GM19240 (cell line): ENCODE data around the gene PRKG1.

ENCODE experiments used
- DNase-seq: peaks from one replicate; pipeline ENCODE4 v3.0.0; 2011; ENCODE audit warnings: low spot score; ENCODE audit not compliant: insufficient read length

Gene PRKG1

GRCh38 chr10:51694086-51694768 lies 619.9 kb downstream of the PRKG1 start:
- no peak for DNase-seq

- DNase-seq, result no peak
Measured at GRCh38 chr10:51696251-51696650, 622.0 kb downstream of the PRKG1 start.

DNA sequence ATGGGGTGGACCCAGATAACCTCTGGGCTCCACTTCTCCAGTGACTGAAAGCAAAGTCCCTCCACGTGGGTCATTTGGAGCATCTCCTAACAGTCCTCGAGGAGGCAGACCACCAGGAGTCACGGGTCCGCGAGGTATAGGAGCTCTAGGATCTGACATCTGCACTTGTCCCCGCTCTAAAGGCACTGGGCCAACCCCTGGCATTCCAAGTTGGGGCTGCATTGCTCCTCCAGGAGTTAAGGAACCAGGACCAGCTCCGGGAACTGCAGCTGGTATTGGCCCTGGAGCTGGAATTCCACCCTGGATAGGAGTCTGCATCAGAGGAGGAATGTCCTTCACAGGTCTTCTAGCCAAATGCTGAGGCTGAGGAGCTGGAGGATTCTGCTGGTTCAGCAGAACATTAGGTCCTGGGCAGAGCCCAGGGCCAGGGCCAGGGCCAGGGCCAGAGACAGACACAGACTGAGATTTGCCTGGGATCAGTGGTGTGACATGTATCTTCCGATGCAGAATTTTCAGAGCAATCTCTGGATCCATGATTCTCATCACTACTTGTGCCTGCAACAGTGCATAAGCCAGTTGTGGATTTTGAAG lies 624.3 kb downstream of the PRKG1 start:
- no peak for DNase-seq

DNA sequence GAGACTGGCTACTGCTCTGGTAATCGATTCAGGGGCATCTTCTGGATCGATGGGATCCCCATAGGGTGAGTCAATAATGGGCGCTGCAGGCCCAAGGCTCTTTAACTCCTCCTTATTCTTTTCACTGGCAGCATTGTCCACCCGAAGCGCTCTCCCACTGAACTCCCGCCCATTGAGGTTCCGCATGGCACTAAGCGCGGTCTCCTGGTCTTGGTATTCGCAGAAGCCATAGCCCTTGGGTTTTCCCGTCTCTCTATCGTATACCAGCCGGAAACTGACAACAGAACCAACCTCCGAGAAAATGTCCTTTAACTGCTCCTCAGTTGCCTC lies 624.8 kb downstream of the PRKG1 start:
- DNase-seq, result no peak

DNA sequence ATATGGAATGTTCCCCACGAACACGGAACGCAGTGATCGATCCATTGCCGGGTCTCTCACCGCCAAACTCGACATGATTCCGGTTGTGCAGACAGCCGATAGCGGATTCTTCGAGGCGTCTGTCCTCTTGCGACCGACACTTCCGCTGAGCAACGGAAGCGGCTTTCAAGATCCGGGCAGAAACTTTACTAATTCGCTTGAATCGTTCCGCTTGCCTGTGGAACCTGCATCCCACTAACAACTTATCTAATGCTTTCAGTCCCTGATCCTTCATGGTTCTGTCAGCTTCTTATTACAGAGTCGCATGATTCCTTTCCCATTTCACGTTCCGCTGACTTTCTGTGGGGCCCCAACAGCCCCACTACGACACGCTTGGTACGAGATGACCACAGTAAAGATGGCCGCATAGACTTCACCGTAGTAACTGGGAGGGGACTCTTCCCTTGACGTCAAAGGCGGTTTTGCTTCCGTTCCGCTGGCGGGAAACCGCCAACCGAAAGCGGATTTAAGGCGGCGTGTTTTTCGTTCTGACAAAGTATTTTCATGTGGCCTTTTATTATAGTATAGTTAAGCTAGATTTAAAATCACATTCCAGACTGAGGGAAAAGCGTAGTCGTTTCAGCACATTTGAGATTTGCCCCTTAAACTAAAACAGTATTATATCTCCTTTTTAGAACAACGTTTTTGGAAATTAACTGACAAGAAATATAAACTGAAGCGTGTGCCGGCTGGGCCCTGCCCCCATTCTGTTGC lies 625.4 kb downstream of the PRKG1 start, which contains the start of gene CSTF2T:
Gene CSTF2T, minus strand, starts transcription at position 121 of the 753 bp plus-strand sequence. Its CDS starts 46 bp downstream, at position 75.
- peak; percentile 25 for DNase-seq

GRCh38 chr10:51700228-51700817 lies 626.0 kb downstream of the PRKG1 start:
- DNase-seq, result no peak

- DNase-seq, result no peak
Measured at GRCh38 chr10:51705774-51706173, 631.5 kb downstream of the PRKG1 start.

DNA sequence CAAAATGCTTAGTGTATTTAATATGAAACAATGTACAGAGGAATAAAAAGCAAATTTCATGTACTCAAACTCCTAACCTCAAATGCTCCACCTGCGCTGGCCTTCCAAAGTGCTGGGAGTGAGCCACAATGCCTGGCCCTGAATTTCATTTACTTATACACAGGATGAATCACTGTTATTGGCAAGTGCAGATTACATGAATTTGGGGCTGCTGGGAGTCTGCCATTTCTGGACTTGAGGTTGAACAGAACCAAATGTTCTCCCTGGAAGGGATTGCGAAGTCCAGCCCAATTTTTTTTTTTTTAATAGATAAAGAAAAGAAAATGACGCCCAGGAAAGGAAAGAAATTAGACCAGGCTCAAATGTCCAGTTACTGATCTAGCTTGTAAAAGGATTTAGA lies 631.9 kb downstream of the PRKG1 start:
- DNase-seq, result no peak

DNA sequence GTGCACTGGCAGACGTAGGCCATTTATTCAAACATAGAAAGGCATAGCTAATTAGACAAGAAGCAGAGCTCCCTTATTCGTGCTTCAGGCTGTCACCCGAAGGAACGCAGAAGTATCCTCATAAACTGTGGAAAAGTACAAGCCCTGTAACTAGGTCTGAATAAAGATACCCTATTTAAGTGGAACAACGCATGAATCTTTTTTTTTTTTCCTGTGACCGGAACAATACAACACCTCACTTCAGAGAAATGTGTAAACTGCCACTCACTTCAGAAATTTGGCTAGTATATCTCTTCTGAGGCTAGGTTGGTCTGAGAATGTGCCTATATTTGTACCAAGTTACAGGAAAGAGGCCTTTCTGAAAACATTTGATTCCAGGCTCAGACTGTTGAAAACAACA lies 633.1 kb downstream of the PRKG1 start:
- DNase-seq, result no peak

GRCh38 chr10:51707821-51708424 lies 633.6 kb downstream of the PRKG1 start:
- DNase-seq, result no peak

DNA sequence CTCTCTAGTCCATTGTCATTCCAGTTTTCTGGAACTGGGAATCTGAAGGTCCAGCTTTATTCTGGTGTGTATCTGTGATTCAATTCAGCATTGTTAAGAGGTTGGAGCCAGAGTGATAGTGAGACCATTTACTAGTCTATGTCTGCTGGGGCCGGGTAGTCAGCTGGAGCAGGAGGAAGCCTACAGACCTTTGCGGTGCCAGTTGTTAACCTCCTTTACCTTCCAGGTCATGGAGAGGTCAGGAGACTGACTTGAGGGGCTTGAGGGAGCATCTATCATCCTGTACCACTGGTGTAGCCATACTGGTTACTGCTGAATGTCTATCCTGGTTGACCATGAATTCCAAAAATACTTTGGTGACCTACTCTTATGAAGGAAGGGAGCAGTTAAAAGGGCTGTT lies 634.3 kb downstream of the PRKG1 start:
- no peak for DNase-seq

DNA sequence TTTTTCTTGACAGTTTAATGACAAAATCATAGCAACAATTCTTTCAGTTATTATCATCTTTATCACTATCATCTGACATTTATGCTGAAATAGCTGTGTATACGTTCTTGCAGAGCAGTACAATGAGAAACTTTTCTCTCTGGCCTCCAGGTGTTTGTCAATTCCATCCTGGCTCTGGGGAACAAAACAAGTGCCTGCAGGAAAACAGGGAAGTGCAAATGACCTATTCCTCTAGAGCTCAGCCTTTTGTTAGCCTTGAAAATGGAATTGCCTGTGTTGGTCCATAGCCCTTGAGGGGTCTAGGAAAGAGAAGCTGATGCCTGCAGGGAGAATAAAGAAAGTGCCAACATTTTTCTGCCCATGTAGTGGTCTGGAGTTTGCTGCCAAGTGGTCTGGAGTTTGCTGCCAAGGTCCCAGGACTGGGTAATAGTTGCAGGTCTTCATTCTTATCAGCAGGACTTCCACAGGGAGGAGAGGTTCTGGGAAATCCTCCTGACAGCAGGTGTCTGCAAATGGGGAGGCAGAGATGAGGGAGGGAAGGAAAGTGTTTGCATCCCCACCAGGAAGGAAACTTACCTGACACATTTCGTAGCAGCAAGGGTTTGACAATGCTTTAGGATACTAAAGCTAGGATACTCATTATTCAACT lies 635.2 kb downstream of the PRKG1 start:
- DNase-seq, result no peak

GRCh38 chr10:51711519-51711891 lies 637.2 kb downstream of the PRKG1 start:
- no peak for DNase-seq

- DNase-seq, result no peak
Measured at GRCh38 chr10:51716981-51717380, 642.7 kb downstream of the PRKG1 start.

DNA sequence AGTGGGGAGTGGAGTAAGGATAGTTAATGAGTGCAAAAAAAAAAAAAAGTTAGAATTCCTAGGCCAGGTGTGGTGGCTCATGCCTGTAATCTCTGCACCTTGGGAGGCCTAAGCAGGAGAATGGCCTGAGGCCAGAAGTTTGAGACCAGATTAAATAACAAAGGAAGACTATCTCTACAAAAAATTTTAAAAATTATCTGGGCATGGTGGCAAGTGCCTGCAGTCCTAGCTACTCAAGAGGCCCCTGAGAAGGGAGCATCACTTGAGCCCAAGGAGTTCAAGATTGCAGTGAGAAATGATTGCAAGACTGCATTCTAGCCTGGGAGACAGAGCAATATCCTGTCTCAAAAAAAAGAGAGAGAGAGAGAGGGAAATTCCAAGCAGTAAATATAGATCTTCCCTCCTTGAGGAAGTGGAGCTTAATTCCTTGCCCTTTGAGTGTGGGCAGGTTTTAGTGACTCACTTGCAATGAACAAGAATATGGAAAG lies 644.6 kb downstream of the PRKG1 start:
- no peak for DNase-seq

DNA sequence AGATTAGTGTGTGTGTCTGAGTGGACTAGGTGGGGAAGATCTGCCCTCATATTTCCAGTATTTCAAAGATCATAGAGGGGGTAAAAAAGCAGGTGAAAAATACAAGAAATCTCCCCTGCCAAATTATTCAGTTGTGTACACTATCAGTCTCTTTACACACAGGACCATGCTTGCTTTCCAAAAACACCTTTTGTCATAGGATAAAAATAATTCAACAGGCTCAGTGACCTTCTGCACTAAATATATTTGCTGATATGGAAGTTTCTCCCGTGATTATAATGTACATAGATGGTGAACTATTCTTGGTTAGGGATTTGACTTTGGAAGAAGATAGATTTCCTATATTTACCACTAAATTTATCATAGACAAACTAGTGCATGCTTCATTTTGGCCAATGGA lies 649.8 kb downstream of the PRKG1 start:
- DNase-seq, result no peak

- no peak for DNase-seq
Measured at GRCh38 chr10:51729822-51730555, 655.7 kb downstream of the PRKG1 start.

GRCh38 chr10:51733057-51733456 lies 658.8 kb downstream of the PRKG1 start:
- DNase-seq, result no peak

DNA sequence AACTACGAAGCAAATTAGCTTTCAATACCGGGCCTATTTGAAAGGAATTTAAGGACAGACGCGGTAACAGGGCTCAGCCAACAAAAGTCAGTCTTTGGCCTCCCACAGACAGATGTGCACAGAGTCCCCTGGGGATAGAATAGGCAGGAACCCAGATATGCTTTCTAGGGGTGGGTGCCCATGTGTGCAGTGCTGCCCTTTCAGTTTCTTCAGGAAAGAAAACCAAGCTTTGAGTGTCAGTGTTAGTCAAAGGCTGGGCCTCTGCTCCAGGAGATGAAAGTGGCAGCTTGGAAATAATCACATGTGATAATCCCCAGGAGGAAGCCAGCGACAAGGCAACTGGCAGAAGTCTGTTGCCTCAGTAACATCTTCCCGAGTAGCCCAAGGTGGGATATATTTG lies 668.9 kb downstream of the PRKG1 start:
- DNase-seq, result no peak

- no peak for DNase-seq
Measured at GRCh38 chr10:51744235-51745000, 670.1 kb downstream of the PRKG1 start.
